SJCRH30 (cell line): ENCODE data around the gene DMGDH. TPM values are rescaled to one million over a fixed set of nuclear protein-coding genes. Genes with fewer than 3 reads are reported as not detected.

Source experiments
- DNase-seq, 2 experiments: peaks; one replicate each; pipeline ENCODE4 v3.0.0-alpha.2; 2015 to 2020
- H3K27ac ChIP-seq: fragments of 250-450 bp; sonication (Bioruptor Pico); 2 replicates; pipeline ENCODE4 v1.5.1; 2020; ENCODE audit warnings: mild to moderate bottlenecking, moderate library complexity
- H3K27me3 ChIP-seq: fragments of 250-450 bp; sonication (Bioruptor Pico); 2 replicates; pipeline ENCODE4 v1.5.1; 2020; ENCODE audit warnings: mild to moderate bottlenecking, moderate library complexity
- H3K36me3 ChIP-seq: fragments of 250-450 bp; sonication (Bioruptor Pico); 2 replicates; pipeline ENCODE4 v1.5.1; 2020; ENCODE audit warnings: mild to moderate bottlenecking, moderate library complexity
- H3K4me1 ChIP-seq: fragments of 250-450 bp; sonication (Bioruptor Pico); 2 replicates; pipeline ENCODE4 v1.5.1; 2020; ENCODE audit warnings: mild to moderate bottlenecking, moderate library complexity
- H3K4me3 ChIP-seq: fragments of 250-450 bp; sonication (Bioruptor Pico); 2 replicates; pipeline ENCODE4 v1.5.1; 2020; ENCODE audit warnings: mild to moderate bottlenecking, moderate library complexity
- H3K9me3 ChIP-seq: fragments of 250-450 bp; sonication (Bioruptor Pico); replicated peaks from 2 replicates; pipeline ENCODE4 v1.5.1; 2020; ENCODE audit warnings: mild to moderate bottlenecking, moderate library complexity
- total RNA-seq: library from RNA; depleted of rRNA; stranded (reverse); fragments of >200 nt; shearing (Covaris generic); gene quantifications from 2 replicates; pipeline ENCODE4 v1.2.3, GENCODE V29; 2014

The DMGDH gene
- total RNA-seq, 1 experiment from 2014 or later = not detected

- H3K36me3 ChIP-seq = no peaks in the 10 kb centered on the region
- no peak overlapping the region for H3K4me3 ChIP-seq
- H3K27ac ChIP-seq = no peak overlapping the region
- DNase-seq = no peak
- H3K9me3 ChIP-seq = no peaks in the 10 kb centered on the region
- no peaks in the 10 kb centered on the region for H3K4me1 ChIP-seq
- H3K27me3 ChIP-seq = 0 out of 2 replicates have a peak, but pooled peaks cover 4% of the 10 kb centered on the region
Observed at GRCh38 chr5:79081779-79082178, 12.3 kb upstream of the DMGDH start.

GRCh38 chr5:79080804-79081203 lies 11.3 kb upstream of the DMGDH start:
- H3K27ac ChIP-seq = no peak overlapping the region
- no peak for DNase-seq

GRCh38 chr5:79077680-79078365 lies 8.3 kb upstream of the DMGDH start:
- no peaks in the 10 kb centered on the region for H3K4me1 ChIP-seq
- no peak overlapping the region for H3K4me3 ChIP-seq
- no peak overlapping the region for H3K27ac ChIP-seq
- H3K27me3 ChIP-seq = no peaks in the 10 kb centered on the region
- H3K9me3 ChIP-seq = no peaks in the 10 kb centered on the region
- no peaks in the 10 kb centered on the region for H3K36me3 ChIP-seq
- DNase-seq = no peak

More at GRCh38 chr5:79080804-79081203, 11.3 kb upstream of the DMGDH start:
- H3K4me1 ChIP-seq = no peaks in the 10 kb centered on the region
- no peaks in the 10 kb centered on the region for H3K9me3 ChIP-seq
- no peak overlapping the region for H3K4me3 ChIP-seq
- 0 out of 2 replicates have a peak, but pooled peaks cover 4% of the 10 kb centered on the region for H3K27me3 ChIP-seq
- H3K36me3 ChIP-seq = no peaks in the 10 kb centered on the region

- Histone ChIP-seq H3K4me1 (no peaks in the 10 kb centered on the region), H3K27ac (no peak overlapping the region), H3K4me3 (no peak overlapping the region), H3K9me3 (no peaks in the 10 kb centered on the region), H3K27me3 (no peaks in the 10 kb centered on the region), H3K36me3 (no peaks in the 10 kb centered on the region)
- no peak for DNase-seq
Observed at GRCh38 chr5:79076819-79077218, 7.3 kb upstream of the DMGDH start.

- no peak for DNase-seq
- Histone ChIP-seq H3K36me3 (no peaks in the 10 kb centered on the region), H3K27ac (no peak overlapping the region), H3K27me3 (no peaks in the 10 kb centered on the region), H3K4me1 (no peaks in the 10 kb centered on the region), H3K4me3 (no peak overlapping the region), H3K9me3 (no peaks in the 10 kb centered on the region)
Observed at GRCh38 chr5:79075646-79076426, 6.4 kb upstream of the DMGDH start.

GRCh38 chr5:79074641-79075040 lies 5.2 kb upstream of the DMGDH start:
- Histone ChIP-seq H3K27me3 (no peaks in the 10 kb centered on the region), H3K36me3 (no peaks in the 10 kb centered on the region), H3K27ac (no peak overlapping the region), H3K4me3 (no peak overlapping the region), H3K9me3 (no peaks in the 10 kb centered on the region), H3K4me1 (no peaks in the 10 kb centered on the region)
- no peak for DNase-seq

- no peak for DNase-seq
- no peak overlapping the region for H3K4me3 ChIP-seq
Observed at GRCh38 chr5:79070350-79070667, 835 bp upstream of the DMGDH start.

GRCh38 chr5:79062436-79062835 lies 7.0 kb downstream of the DMGDH start:
- no peaks in the 10 kb centered on the region; the same call in 1 of the 2 replicates for H3K27me3 ChIP-seq
- H3K4me3 ChIP-seq = no peak overlapping the region
- H3K36me3 ChIP-seq = no peaks in the 10 kb centered on the region
- H3K9me3 ChIP-seq = no peaks in the 10 kb centered on the region
- DNase-seq = no peak
- no peak overlapping the region for H3K27ac ChIP-seq
- no peaks in the 10 kb centered on the region for H3K4me1 ChIP-seq

More at GRCh38 chr5:79070350-79070667, 835 bp upstream of the DMGDH start:
- Histone ChIP-seq H3K4me1 (no peaks in the 10 kb centered on the region), H3K36me3 (no peaks in the 10 kb centered on the region), H3K27me3 (no peaks in the 10 kb centered on the region), H3K27ac (no peak overlapping the region), H3K9me3 (no peaks in the 10 kb centered on the region)

- H3K4me1 ChIP-seq = 0 out of 2 replicates have a peak, but pooled peaks cover 5% of the 10 kb centered on the region
- H3K4me3 ChIP-seq = no peak overlapping the region
- H3K36me3 ChIP-seq = no peaks in the 10 kb centered on the region
- no peaks in the 10 kb centered on the region; the same call in 1 of the 2 replicates for H3K27me3 ChIP-seq
- DNase-seq = no peak
- H3K9me3 ChIP-seq = no peaks in the 10 kb centered on the region
- H3K27ac ChIP-seq = no peak overlapping the region
Observed at GRCh38 chr5:79059674-79060073, 9.8 kb downstream of the DMGDH start.

- H3K9me3 ChIP-seq = no peaks in the 10 kb centered on the region
- DNase-seq = no peak
- H3K36me3 ChIP-seq = no peaks in the 10 kb centered on the region
- 0 out of 2 replicates have a peak, but pooled peaks cover 5% of the 10 kb centered on the region for H3K4me1 ChIP-seq
- no peaks in the 10 kb centered on the region; the same call in 1 of the 2 replicates for H3K27me3 ChIP-seq
- H3K4me3 ChIP-seq = no peak overlapping the region
- no peak overlapping the region for H3K27ac ChIP-seq
Observed at GRCh38 chr5:79056847-79057246, 12.6 kb downstream of the DMGDH start.

- Histone ChIP-seq H3K27me3 (no peaks in the 10 kb centered on the region), H3K4me1 (0 out of 2 replicates have a peak, but pooled peaks cover 5% of the 10 kb centered on the region), H3K36me3 (no peaks in the 10 kb centered on the region), H3K4me3 (no peak overlapping the region), H3K9me3 (0 out of 2 replicates have a peak, but pooled peaks cover 7% of the 10 kb centered on the region), H3K27ac (no peak overlapping the region)
- no peak for DNase-seq
Observed at GRCh38 chr5:79055017-79055416, 14.5 kb downstream of the DMGDH start.

GRCh38 chr5:79053321-79053720 lies 16.2 kb downstream of the DMGDH start:
- no peaks in the 10 kb centered on the region; the same call in 1 of the 2 replicates for H3K27me3 ChIP-seq
- 0 out of 2 replicates have a peak, but pooled peaks cover 5% of the 10 kb centered on the region for H3K4me1 ChIP-seq
- H3K27ac ChIP-seq = no peak overlapping the region
- no peaks in the 10 kb centered on the region for H3K36me3 ChIP-seq
- 0 out of 2 replicates have a peak, but pooled peaks cover 7% of the 10 kb centered on the region for H3K9me3 ChIP-seq
- no peak for DNase-seq
- H3K4me3 ChIP-seq = no peak overlapping the region

- no peak for DNase-seq
- H3K4me1 ChIP-seq = 0 out of 2 replicates have a peak, but pooled peaks cover 5% of the 10 kb centered on the region
- no peak overlapping the region for H3K27ac ChIP-seq
- 0 out of 2 replicates have a peak, but pooled peaks cover 7% of the 10 kb centered on the region for H3K9me3 ChIP-seq
- no peaks in the 10 kb centered on the region for H3K36me3 ChIP-seq
- no peak overlapping the region for H3K4me3 ChIP-seq
- H3K27me3 ChIP-seq = no peaks in the 10 kb centered on the region; the same call in 1 of the 2 replicates
Observed at GRCh38 chr5:79050498-79050897, 19.0 kb downstream of the DMGDH start.

- Histone ChIP-seq H3K4me1 (no peaks in the 10 kb centered on the region), H3K27me3 (no peaks in the 10 kb centered on the region; the same call in 1 of the 2 replicates), H3K36me3 (no peaks in the 10 kb centered on the region), H3K27ac (no peak overlapping the region), H3K4me3 (no peak overlapping the region), H3K9me3 (0 out of 2 replicates have a peak, but pooled peaks cover 7% of the 10 kb centered on the region)
- no peak for DNase-seq
Observed at GRCh38 chr5:79048437-79048836, 21.0 kb downstream of the DMGDH start.

- DNase-seq = no peak
- no peaks in the 10 kb centered on the region for H3K36me3 ChIP-seq
- no peaks in the 10 kb centered on the region for H3K4me1 ChIP-seq
- H3K4me3 ChIP-seq = no peak overlapping the region
- H3K9me3 ChIP-seq = 0 out of 2 replicates have a peak, but pooled peaks cover 7% of the 10 kb centered on the region
- H3K27me3 ChIP-seq = no peaks in the 10 kb centered on the region; the same call in 1 of the 2 replicates
- no peak overlapping the region for H3K27ac ChIP-seq
Observed at GRCh38 chr5:79047199-79047598, 22.3 kb downstream of the DMGDH start.
